LNCaP clone FGC (cell line): Measurements from ENCODE around the gene CLIC4.
A peak's percentile ranks its signal among the peaks of the same experiment; 100 is the strongest.

Experiments used
- DNase-seq: peaks from one replicate; pipeline ENCODE4 v3.0.0-alpha.2; 2011; ENCODE audit warnings: low read depth
- H3K4me3 ChIP-seq: 2 replicates; pipeline ENCODE4 v1.5.1; 2011; ENCODE audit warnings: mild to moderate bottlenecking, low read depth, low read length, control low read depth
- TF ChIP-seq, protein P1 (sequence below): IDR thresholded peaks from 2 replicates; pipeline ENCODE4 v1.5.1; 2012; ENCODE audit warnings: mild to moderate bottlenecking; ENCODE audit not compliant: control insufficient read depth, insufficient read depth; ENCODE audit errors: extremely low read depth

CLIC4 gene

GRCh38 chr1:24764848-24765247 lies 19.6 kb downstream of the CLIC4 start:
- TF ChIP-seq, protein P1, sequence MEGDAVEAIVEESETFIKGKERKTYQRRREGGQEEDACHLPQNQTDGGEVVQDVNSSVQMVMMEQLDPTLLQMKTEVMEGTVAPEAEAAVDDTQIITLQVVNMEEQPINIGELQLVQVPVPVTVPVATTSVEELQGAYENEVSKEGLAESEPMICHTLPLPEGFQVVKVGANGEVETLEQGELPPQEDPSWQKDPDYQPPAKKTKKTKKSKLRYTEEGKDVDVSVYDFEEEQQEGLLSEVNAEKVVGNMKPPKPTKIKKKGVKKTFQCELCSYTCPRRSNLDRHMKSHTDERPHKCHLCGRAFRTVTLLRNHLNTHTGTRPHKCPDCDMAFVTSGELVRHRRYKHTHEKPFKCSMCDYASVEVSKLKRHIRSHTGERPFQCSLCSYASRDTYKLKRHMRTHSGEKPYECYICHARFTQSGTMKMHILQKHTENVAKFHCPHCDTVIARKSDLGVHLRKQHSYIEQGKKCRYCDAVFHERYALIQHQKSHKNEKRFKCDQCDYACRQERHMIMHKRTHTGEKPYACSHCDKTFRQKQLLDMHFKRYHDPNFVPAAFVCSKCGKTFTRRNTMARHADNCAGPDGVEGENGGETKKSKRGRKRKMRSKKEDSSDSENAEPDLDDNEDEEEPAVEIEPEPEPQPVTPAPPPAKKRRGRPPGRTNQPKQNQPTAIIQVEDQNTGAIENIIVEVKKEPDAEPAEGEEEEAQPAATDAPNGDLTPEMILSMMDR, result no peak
- H3K4me3 ChIP-seq, result no peak overlapping the region
- no peak for DNase-seq

DNA sequence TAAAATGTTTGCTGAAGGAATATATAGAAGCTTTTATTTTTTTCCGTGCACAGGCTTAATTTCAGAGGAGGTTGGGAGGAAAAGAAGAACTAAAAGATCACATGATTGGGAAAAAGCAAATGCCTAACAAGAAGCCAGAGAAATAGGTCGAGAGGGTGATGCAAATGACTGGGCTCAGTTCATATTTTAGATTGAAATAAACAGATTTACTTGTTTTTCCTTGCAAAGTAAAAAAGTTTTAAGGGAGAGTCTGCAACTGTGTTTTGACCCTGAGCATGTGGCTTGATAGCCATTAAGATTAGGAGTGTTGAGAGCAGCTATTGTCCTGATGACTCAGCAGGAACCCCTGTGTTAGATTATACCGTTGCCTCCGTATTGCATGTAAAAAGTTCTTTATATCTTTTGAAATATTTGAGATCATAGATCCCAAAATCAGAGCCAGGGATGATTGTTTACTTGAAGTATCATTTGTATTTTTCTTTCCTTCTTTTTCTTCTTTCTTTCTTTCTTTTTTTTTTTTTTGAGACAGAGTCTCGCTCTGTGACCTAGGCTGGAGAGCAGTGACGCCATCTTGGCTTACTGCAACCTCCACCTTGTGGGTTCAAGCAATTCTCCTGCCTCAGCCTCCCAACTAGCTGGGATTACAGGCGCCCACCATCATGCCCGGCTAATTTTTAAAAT lies 20.2 kb downstream of the CLIC4 start:
- no peak for DNase-seq
- TF ChIP-seq, protein P1, result no peak
- no peak overlapping the region for H3K4me3 ChIP-seq

- TF ChIP-seq, protein P1, result no peak
- DNase-seq, result no peak
- no peak overlapping the region for H3K4me3 ChIP-seq
Measured at GRCh38 chr1:24767351-24767750, 22.1 kb downstream of the CLIC4 start.

- no peak overlapping the region for H3K4me3 ChIP-seq
- no peak for DNase-seq
- TF ChIP-seq, protein P1, result no peak
Measured at GRCh38 chr1:24768873-24769605, 23.8 kb downstream of the CLIC4 start.

DNA sequence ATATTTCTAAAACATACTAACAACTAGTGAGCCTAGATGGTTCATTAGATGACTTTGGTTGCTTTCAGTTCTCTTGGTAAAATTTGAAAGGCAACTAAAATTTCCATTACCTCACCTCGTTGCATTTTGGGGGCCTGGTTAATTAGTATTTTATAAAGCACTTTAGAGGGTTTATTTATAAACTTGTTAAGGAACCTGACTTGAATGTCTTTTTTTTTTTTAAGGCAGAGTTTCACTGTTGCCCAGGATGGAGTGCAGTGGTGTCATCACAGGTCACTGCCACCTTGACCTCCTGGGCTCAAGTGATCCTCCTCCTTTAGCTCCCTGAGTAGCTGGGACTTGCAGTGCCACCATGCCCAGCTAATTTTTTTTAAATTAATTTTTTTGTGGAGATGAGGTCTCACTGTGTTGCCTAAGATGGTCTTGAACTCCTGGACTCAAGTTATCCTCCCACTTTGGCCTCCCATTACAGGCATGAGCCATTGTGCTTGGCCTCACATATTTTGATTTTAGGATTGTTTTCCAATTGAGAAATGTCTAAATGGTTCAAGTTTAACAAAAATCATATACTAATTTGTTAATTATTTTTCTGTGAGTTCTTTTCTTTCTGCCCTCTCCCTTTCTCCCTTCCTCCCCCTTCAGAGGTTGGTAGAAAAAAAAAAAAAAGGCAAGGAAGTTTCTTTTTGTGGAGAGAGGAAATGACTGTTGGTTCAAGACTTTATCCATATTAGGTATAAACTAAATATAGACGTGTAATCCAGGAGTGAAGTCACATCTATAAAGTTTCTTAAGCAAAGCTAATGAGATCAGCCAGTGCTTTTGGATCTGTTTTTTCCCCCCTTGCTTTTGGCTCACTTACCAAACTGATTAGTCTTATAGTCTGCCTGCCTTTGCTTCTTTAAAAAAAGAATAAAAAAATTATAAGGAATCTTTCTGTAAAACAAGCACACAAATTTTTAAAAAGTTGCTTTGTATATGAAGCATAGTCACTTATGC lies 24.7 kb downstream of the CLIC4 start:
- TF ChIP-seq, protein P1, result no peak
- no peak overlapping the region for H3K4me3 ChIP-seq
- peak; percentile 84 for DNase-seq

GRCh38 chr1:24770881-24771280 lies 25.6 kb downstream of the CLIC4 start:
- H3K4me3 ChIP-seq, result no peak overlapping the region
- no peak for DNase-seq
- TF ChIP-seq, protein P1, result no peak
